Measurements from ENCODE around the gene SRGAP2C.
A peak's percentile ranks its signal among the peaks of the same experiment; 100 is the strongest.
"Not testable (repeated sequence)": the region's sequence is repeated elsewhere in the genome, so short reads cannot be mapped to it uniquely, and the experiment has no call there.

Gene SRGAP2C

GRCh38 chr1:121374851-121375367 is 190.1 kb downstream of the SRGAP2C start:
- H3K4me1 ChIP-seq (ENCODE audit: control insufficient read depth, insufficient read depth, low read length); H3K9ac ChIP-seq (ENCODE audit: low read length); H3K9me3 ChIP-seq (ENCODE audit: control insufficient read depth, insufficient read depth, low read depth, low read length); H3K27me3 ChIP-seq (ENCODE audit: control insufficient read depth, insufficient read depth, low read length); H3K4me3 ChIP-seq (ENCODE audit: low read depth, low read length); H3K36me3 ChIP-seq (ENCODE audit: control insufficient read depth, insufficient read depth, low read length); H3K27ac ChIP-seq (ENCODE audit: low read depth, low read length): not testable (repeated sequence)

- H3K9ac ChIP-seq (ENCODE audit: low read length); H3K27ac ChIP-seq (ENCODE audit: low read depth, low read length); H3K9me3 ChIP-seq (ENCODE audit: control insufficient read depth, insufficient read depth, low read depth, low read length); H3K4me1 ChIP-seq (ENCODE audit: control insufficient read depth, insufficient read depth, low read length); H3K36me3 ChIP-seq (ENCODE audit: control insufficient read depth, insufficient read depth, low read length); H3K27me3 ChIP-seq (ENCODE audit: control insufficient read depth, insufficient read depth, low read length); H3K4me3 ChIP-seq (ENCODE audit: low read depth, low read length): not testable (repeated sequence)
Observed at GRCh38 chr1:121376986-121377385, 192.2 kb downstream of the SRGAP2C start.

GRCh38 chr1:121378757-121379156 is 194.0 kb downstream of the SRGAP2C start:
- not testable (repeated sequence) for H3K4me3 ChIP-seq (ENCODE audit: low read depth, low read length); H3K27ac ChIP-seq (ENCODE audit: low read depth, low read length); H3K9ac ChIP-seq (ENCODE audit: low read length); H3K36me3 ChIP-seq (ENCODE audit: control insufficient read depth, insufficient read depth, low read length); H3K9me3 ChIP-seq (ENCODE audit: control insufficient read depth, insufficient read depth, low read depth, low read length); H3K27me3 ChIP-seq (ENCODE audit: control insufficient read depth, insufficient read depth, low read length); H3K4me1 ChIP-seq (ENCODE audit: control insufficient read depth, insufficient read depth, low read length)

- H3K27me3 ChIP-seq (ENCODE audit: control insufficient read depth, insufficient read depth, low read length); H3K36me3 ChIP-seq (ENCODE audit: control insufficient read depth, insufficient read depth, low read length); H3K4me3 ChIP-seq (ENCODE audit: low read depth, low read length); H3K27ac ChIP-seq (ENCODE audit: low read depth, low read length); H3K9me3 ChIP-seq (ENCODE audit: control insufficient read depth, insufficient read depth, low read depth, low read length); H3K9ac ChIP-seq (ENCODE audit: low read length); H3K4me1 ChIP-seq (ENCODE audit: control insufficient read depth, insufficient read depth, low read length): not testable (repeated sequence)
Observed at GRCh38 chr1:121384754-121385153, 200.0 kb downstream of the SRGAP2C start.

GRCh38 chr1:121385162-121385561 is 200.4 kb downstream of the SRGAP2C start:
- H3K9me3 ChIP-seq (ENCODE audit: control insufficient read depth, insufficient read depth, low read depth, low read length); H3K27me3 ChIP-seq (ENCODE audit: control insufficient read depth, insufficient read depth, low read length); H3K27ac ChIP-seq (ENCODE audit: low read depth, low read length); H3K36me3 ChIP-seq (ENCODE audit: control insufficient read depth, insufficient read depth, low read length); H3K4me1 ChIP-seq (ENCODE audit: control insufficient read depth, insufficient read depth, low read length); H3K4me3 ChIP-seq (ENCODE audit: low read depth, low read length); H3K9ac ChIP-seq (ENCODE audit: low read length): not testable (repeated sequence)

- not testable (repeated sequence) for H3K27ac ChIP-seq (ENCODE audit: low read depth, low read length); H3K9ac ChIP-seq (ENCODE audit: low read length); H3K27me3 ChIP-seq (ENCODE audit: control insufficient read depth, insufficient read depth, low read length); H3K36me3 ChIP-seq (ENCODE audit: control insufficient read depth, insufficient read depth, low read length); H3K4me3 ChIP-seq (ENCODE audit: low read depth, low read length); H3K4me1 ChIP-seq (ENCODE audit: control insufficient read depth, insufficient read depth, low read length); H3K9me3 ChIP-seq (ENCODE audit: control insufficient read depth, insufficient read depth, low read depth, low read length)
Observed at GRCh38 chr1:121385563-121386288, 201.0 kb downstream of the SRGAP2C start.

- not testable (repeated sequence) for H3K27ac ChIP-seq (ENCODE audit: low read depth, low read length); H3K36me3 ChIP-seq (ENCODE audit: control insufficient read depth, insufficient read depth, low read length); H3K9me3 ChIP-seq (ENCODE audit: control insufficient read depth, insufficient read depth, low read depth, low read length); H3K4me1 ChIP-seq (ENCODE audit: control insufficient read depth, insufficient read depth, low read length); H3K4me3 ChIP-seq (ENCODE audit: low read depth, low read length); H3K9ac ChIP-seq (ENCODE audit: low read length); H3K27me3 ChIP-seq (ENCODE audit: control insufficient read depth, insufficient read depth, low read length)
Observed at GRCh38 chr1:121386319-121386948, 201.7 kb downstream of the SRGAP2C start.

GRCh38 chr1:121389895-121390560 is 205.3 kb downstream of the SRGAP2C start:
- not testable (repeated sequence) for H3K4me3 ChIP-seq (ENCODE audit: low read depth, low read length); H3K9me3 ChIP-seq (ENCODE audit: control insufficient read depth, insufficient read depth, low read depth, low read length); H3K4me1 ChIP-seq (ENCODE audit: control insufficient read depth, insufficient read depth, low read length); H3K9ac ChIP-seq (ENCODE audit: low read length); H3K27me3 ChIP-seq (ENCODE audit: control insufficient read depth, insufficient read depth, low read length); H3K27ac ChIP-seq (ENCODE audit: low read depth, low read length); H3K36me3 ChIP-seq (ENCODE audit: control insufficient read depth, insufficient read depth, low read length)

GRCh38 chr1:121392130-121392529 is 207.4 kb downstream of the SRGAP2C start:
- H3K27me3 ChIP-seq (ENCODE audit: control insufficient read depth, insufficient read depth, low read length), result peaks cover 12% of the 10 kb centered on the region
- H3K9me3 ChIP-seq (ENCODE audit: control insufficient read depth, insufficient read depth, low read depth, low read length); H3K36me3 ChIP-seq (ENCODE audit: control insufficient read depth, insufficient read depth, low read length); H3K4me3 ChIP-seq (ENCODE audit: low read depth, low read length); H3K4me1 ChIP-seq (ENCODE audit: control insufficient read depth, insufficient read depth, low read length); H3K9ac ChIP-seq (ENCODE audit: low read length); H3K27ac ChIP-seq (ENCODE audit: low read depth, low read length): not testable (repeated sequence)

- H3K4me1 ChIP-seq (ENCODE audit: control insufficient read depth, insufficient read depth, low read length); H3K36me3 ChIP-seq (ENCODE audit: control insufficient read depth, insufficient read depth, low read length); H3K4me3 ChIP-seq (ENCODE audit: low read depth, low read length); H3K9ac ChIP-seq (ENCODE audit: low read length); H3K9me3 ChIP-seq (ENCODE audit: control insufficient read depth, insufficient read depth, low read depth, low read length); H3K27ac ChIP-seq (ENCODE audit: low read depth, low read length): not testable (repeated sequence)
- peaks cover 14% of the 10 kb centered on the region for H3K27me3 ChIP-seq (ENCODE audit: control insufficient read depth, insufficient read depth, low read length)
Observed at GRCh38 chr1:121395718-121396201, 211.0 kb downstream of the SRGAP2C start.

GRCh38 chr1:121396335-121397081 is 211.7 kb downstream of the SRGAP2C start:
- H3K27ac ChIP-seq (ENCODE audit: low read depth, low read length), result not testable (repeated sequence)
- H3K9ac ChIP-seq (ENCODE audit: low read length), result peak overlapping the region; percentile 26
- H3K4me3 ChIP-seq (ENCODE audit: low read depth, low read length), result peak overlapping the region; percentile 52

More at GRCh38 chr1:121396335-121397081, 211.7 kb downstream of the SRGAP2C start:
- H3K4me1 ChIP-seq (ENCODE audit: control insufficient read depth, insufficient read depth, low read length); H3K36me3 ChIP-seq (ENCODE audit: control insufficient read depth, insufficient read depth, low read length); H3K9me3 ChIP-seq (ENCODE audit: control insufficient read depth, insufficient read depth, low read depth, low read length): not testable (repeated sequence)
- H3K27me3 ChIP-seq (ENCODE audit: control insufficient read depth, insufficient read depth, low read length), result peaks cover 14% of the 10 kb centered on the region
